ENCODE measurements around the gene IL31RA. TPM values are rescaled to one million over a fixed set of nuclear protein-coding genes. Genes with fewer than 3 reads are reported as not detected.

The IL31RA gene
- total and polyA plus RNA-seq, 2 of the 13 experiments (the other 11 are each of a cell fraction or from before 2014, with no cell fraction given): not detected

DNA sequence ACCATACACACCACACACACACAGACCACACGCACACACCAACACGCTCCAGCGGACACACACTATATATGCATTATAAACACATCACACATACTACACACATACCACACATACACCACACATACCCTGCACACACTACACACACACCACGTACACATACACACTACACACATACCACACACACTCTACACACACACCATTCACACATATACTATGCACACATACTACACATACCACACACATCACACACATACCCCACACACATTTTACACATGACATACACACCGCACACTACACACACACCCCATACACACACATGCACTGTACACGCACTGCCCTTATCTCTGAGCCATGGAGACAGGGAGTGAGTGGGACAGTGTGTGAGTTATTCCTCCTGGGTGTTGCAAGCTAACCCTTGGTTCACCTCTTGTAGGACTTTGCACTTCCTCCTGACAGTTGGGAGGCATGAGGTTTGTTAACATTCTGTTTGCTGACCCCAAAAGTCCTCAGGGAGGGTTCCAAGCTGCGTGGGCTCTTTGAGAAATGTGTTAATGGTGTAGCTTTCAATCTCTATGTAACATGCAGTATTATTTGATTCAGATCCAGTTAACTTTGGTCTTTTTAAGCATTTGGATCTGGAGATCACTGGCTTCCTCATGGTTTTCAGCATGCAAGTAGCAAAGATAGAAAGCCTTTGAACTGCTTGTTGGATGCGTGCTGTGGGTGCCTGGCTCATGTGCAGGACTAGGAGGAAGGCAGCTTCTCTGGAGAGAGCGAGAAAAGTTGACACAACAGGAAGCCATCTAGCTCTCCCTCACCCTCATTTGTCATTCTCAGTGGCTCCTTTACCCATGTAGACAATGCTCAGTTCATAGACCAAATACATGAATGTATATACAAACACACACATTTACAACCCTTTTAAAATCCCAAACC lies 13.7 kb downstream of the IL31RA start (continued):
- TF ChIP-seq MED13 (CRISPR knock-in tag; IDR thresholded peaks at IDR 0.05): no peak
- TF ChIP-seq, protein P1, sequence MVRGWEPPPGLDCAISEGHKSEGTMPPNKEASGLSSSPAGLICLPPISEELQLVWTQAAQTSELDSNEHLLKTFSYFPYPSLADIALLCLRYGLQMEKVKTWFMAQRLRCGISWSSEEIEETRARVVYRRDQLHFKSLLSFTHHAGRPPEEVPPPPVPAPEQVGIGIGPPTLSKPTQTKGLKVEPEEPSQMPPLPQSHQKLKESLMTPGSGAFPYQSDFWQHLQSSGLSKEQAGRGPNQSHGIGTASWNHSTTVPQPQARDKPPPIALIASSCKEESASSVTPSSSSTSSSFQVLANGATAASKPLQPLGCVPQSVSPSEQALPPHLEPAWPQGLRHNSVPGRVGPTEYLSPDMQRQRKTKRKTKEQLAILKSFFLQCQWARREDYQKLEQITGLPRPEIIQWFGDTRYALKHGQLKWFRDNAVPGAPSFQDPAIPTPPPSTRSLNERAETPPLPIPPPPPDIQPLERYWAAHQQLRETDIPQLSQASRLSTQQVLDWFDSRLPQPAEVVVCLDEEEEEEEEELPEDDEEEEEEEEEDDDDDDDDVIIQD (CRISPR knock-in tag; IDR thresholded peaks at IDR 0.05; ENCODE audit: low read depth): peak; percentile 70; the same call in 1 of the 2 replicates
- TF ChIP-seq ZMYM2 (CRISPR knock-in tag; IDR thresholded peaks at IDR 0.05): peak; percentile 84; the same call in 1 of the 2 replicates
- TF ChIP-seq ZNF609 (CRISPR knock-in tag; IDR thresholded peaks at IDR 0.05; ENCODE audit: borderline replicate concordance): peak; percentile 53
- 0 out of 2 replicates have a peak, but pooled peaks have one; percentile 44 for TF ChIP-seq NR2F2 (IDR thresholded peaks at IDR 0.05; ENCODE audit: borderline replicate concordance, low read depth)
- no peak for TF ChIP-seq ZNF605 (CRISPR knock-in tag; IDR thresholded peaks at IDR 0.05)
- peak; percentile 50; the same call in 1 of the 2 replicates for TF ChIP-seq TBX3 (IDR thresholded peaks at IDR 0.05; ENCODE audit: borderline replicate concordance)
- no peak for TF ChIP-seq TERF1 (CRISPR knock-in tag; IDR thresholded peaks at IDR 0.05)
- peak; percentile 55; the same call in 1 of the 2 replicates for TF ChIP-seq ARNTL (CRISPR knock-in tag; IDR thresholded peaks at IDR 0.05)
- TF ChIP-seq ZNF800 (CRISPR knock-in tag; IDR thresholded peaks at IDR 0.05): no peak
- TF ChIP-seq SKI (IDR thresholded peaks at IDR 0.05; ENCODE audit: partially characterized antibody): peak; percentile 11
- no peak for TF ChIP-seq ZNF569 (CRISPR knock-in tag; IDR thresholded peaks at IDR 0.05; ENCODE audit: borderline replicate concordance)
- TF ChIP-seq RBM39 (IDR thresholded peaks at IDR 0.05; ENCODE audit: low read depth, low read length, poor library complexity, severe bottlenecking): no peak
- no peak for TF ChIP-seq ZC3H4 (CRISPR knock-in tag; IDR thresholded peaks at IDR 0.05; ENCODE audit: borderline replicate concordance)

Data from HepG2 (cell line).